GM18909 (cell line): ENCODE results near the gene MIS18A.
"Not testable (repeated sequence)": the region's sequence is repeated elsewhere in the genome, so short reads cannot be mapped to it uniquely, and the experiment has no call there.

Source experiments
- ATAC-seq: cut with Tn5 transposase; IDR thresholded peaks from one replicate; pipeline ENCODE4 v1.9.1; 2021; ENCODE audit warnings: mild to moderate bottlenecking; ENCODE audit not compliant: unreplicated experiment, poor library complexity

MIS18A gene

GRCh38 chr21:32278518-32279376 is at the start of gene MIS18A:
Gene MIS18A (minus strand): TSS chr21:32279049. CDS start chr21:32279014, 35 bp downstream.
- peak; percentile 90 for ATAC-seq

- no peak for ATAC-seq
These were observed 49.7 kb upstream of the MIS18A start for GRCh38 chr21:32328595-32328994.

- ATAC-seq: no peak
These were observed 46.9 kb upstream of the MIS18A start for GRCh38 chr21:32325706-32326105.

GRCh38 chr21:32322676-32323075 is 43.8 kb upstream of the MIS18A start:
- ATAC-seq: no peak

- ATAC-seq: no peak
These were observed 43.3 kb upstream of the MIS18A start for GRCh38 chr21:32322103-32322502.

- no peak for ATAC-seq
These were observed 42.6 kb upstream of the MIS18A start for GRCh38 chr21:32321480-32321879.

- ATAC-seq: no peak
These were observed 41.9 kb upstream of the MIS18A start for GRCh38 chr21:32320726-32321125.

GRCh38 chr21:32320059-32320458 is 41.2 kb upstream of the MIS18A start:
- no peak for ATAC-seq

GRCh38 chr21:32319012-32319411 is 40.2 kb upstream of the MIS18A start:
- no peak for ATAC-seq

GRCh38 chr21:32317726-32318125 is 38.9 kb upstream of the MIS18A start:
- no peak for ATAC-seq

GRCh38 chr21:32316361-32317215 is 37.7 kb upstream of the MIS18A start:
- no peak for ATAC-seq

GRCh38 chr21:32315511-32316281 is 36.8 kb upstream of the MIS18A start:
- no peak for ATAC-seq

- no peak for ATAC-seq
These were observed 36.0 kb upstream of the MIS18A start for GRCh38 chr21:32314806-32315205.

GRCh38 chr21:32312976-32313375 is 34.1 kb upstream of the MIS18A start:
- no peak for ATAC-seq

- ATAC-seq: no peak
These were observed 33.5 kb upstream of the MIS18A start for GRCh38 chr21:32312326-32312725.

GRCh38 chr21:32311621-32312020 is 32.8 kb upstream of the MIS18A start:
- ATAC-seq: no peak

GRCh38 chr21:32310976-32311375 is 32.1 kb upstream of the MIS18A start:
- not testable (repeated sequence) for ATAC-seq

- ATAC-seq: no peak
These were observed 31.1 kb upstream of the MIS18A start for GRCh38 chr21:32309906-32310460.

GRCh38 chr21:32308696-32309095 is 29.8 kb upstream of the MIS18A start:
- no peak for ATAC-seq

- ATAC-seq: no peak
These were observed 28.9 kb upstream of the MIS18A start for GRCh38 chr21:32307706-32308105.
